GM06990 (cell line): ENCODE data around the gene LRRC9.
"Not testable (repeated sequence)": the region's sequence is repeated elsewhere in the genome, so short reads cannot be mapped to it uniquely, and the experiment has no call there.

Experiments used
- DNase-seq: peaks from one replicate; pipeline ENCODE4 v3.0.0-alpha.2; 2011; ENCODE audit not compliant: insufficient read length; ENCODE audit errors: extremely low read depth
- H3K27me3 ChIP-seq: replicated peaks from 2 replicates; pipeline ENCODE4 v1.6.0; 2011; ENCODE audit warnings: low read length; ENCODE audit not compliant: control insufficient read depth, insufficient read depth
- H3K36me3 ChIP-seq: 2 replicates; pipeline ENCODE4 v1.5.1; 2011; ENCODE audit warnings: low read length; ENCODE audit not compliant: control insufficient read depth, insufficient read depth
- H3K4me3 ChIP-seq: replicated peaks from 2 replicates; pipeline ENCODE4 v1.5.1; 2011; ENCODE audit warnings: low read depth, mild to moderate bottlenecking, control low read depth, low read length
- TF ChIP-seq, protein P1 (sequence below): IDR thresholded peaks from 2 replicates; pipeline ENCODE4 v1.5.1; 2011; ENCODE audit warnings: low read length, control low read depth, mild to moderate bottlenecking, inconsistent platforms; ENCODE audit not compliant: insufficient read depth, poor library complexity, severe bottlenecking

LRRC9 gene

GRCh38 chr14:60008042-60008441 lies 88.1 kb downstream of the LRRC9 start:
- TF ChIP-seq, protein P1, sequence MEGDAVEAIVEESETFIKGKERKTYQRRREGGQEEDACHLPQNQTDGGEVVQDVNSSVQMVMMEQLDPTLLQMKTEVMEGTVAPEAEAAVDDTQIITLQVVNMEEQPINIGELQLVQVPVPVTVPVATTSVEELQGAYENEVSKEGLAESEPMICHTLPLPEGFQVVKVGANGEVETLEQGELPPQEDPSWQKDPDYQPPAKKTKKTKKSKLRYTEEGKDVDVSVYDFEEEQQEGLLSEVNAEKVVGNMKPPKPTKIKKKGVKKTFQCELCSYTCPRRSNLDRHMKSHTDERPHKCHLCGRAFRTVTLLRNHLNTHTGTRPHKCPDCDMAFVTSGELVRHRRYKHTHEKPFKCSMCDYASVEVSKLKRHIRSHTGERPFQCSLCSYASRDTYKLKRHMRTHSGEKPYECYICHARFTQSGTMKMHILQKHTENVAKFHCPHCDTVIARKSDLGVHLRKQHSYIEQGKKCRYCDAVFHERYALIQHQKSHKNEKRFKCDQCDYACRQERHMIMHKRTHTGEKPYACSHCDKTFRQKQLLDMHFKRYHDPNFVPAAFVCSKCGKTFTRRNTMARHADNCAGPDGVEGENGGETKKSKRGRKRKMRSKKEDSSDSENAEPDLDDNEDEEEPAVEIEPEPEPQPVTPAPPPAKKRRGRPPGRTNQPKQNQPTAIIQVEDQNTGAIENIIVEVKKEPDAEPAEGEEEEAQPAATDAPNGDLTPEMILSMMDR, result no peak
- no peaks in the 10 kb centered on the region for H3K27me3 ChIP-seq
- no peaks in the 10 kb centered on the region for H3K36me3 ChIP-seq
- no peak for DNase-seq
- H3K4me3 ChIP-seq, result no peak overlapping the region

GRCh38 chr14:60010263-60010662 lies 90.3 kb downstream of the LRRC9 start:
- H3K4me3 ChIP-seq, H3K36me3 ChIP-seq, H3K27me3 ChIP-seq, DNase-seq: not testable (repeated sequence)

DNA sequence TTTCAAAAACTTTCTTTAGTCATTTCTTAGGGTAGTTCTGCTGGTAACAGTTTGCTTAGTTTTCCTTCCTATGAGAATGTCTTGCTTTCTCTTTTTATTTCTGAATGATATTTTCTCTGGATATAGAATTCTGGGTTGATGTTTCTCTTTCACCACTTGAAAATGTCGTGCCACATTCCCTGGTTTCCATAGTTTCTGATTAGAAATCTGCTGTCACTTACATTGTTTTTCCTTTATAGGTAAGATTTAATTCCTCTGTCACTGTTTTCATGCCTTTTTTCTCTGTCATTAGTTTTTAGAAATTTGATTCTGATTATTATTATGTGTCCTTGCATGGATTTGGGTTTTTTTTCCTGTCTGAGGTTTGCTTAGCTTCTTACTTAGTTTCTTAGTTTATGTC lies 94.5 kb downstream of the LRRC9 start:
- H3K4me3 ChIP-seq, result no peak overlapping the region
- no peak for DNase-seq
- no peaks in the 10 kb centered on the region for H3K36me3 ChIP-seq
- TF ChIP-seq, protein P1, result no peak
- H3K27me3 ChIP-seq, result no peaks in the 10 kb centered on the region

GRCh38 chr14:60021619-60022018 lies 101.7 kb downstream of the LRRC9 start:
- TF ChIP-seq, protein P1, result no peak
- Histone ChIP-seq H3K4me3 (no peak overlapping the region), H3K36me3 (no peaks in the 10 kb centered on the region), H3K27me3 (no peaks in the 10 kb centered on the region)
- DNase-seq, result no peak

DNA sequence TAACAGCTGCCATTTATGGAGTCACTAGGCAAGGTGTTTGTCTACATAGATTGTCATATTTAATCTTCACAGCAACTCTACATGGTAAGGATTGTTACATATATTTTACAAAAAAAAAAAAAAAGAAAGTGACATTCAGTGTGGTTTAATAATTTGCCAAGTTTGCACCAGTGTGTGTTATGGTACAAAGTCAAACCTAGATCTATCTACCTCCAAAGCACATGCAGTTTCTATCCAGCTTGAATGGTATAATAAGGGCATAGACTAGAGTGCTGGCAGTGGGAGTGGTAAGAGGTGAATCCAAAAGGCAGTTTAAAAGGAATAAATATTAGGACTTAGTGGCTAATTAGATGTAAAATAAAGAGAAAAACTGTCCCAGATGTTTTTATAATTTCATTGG lies 105.6 kb downstream of the LRRC9 start:
- H3K27me3 ChIP-seq, result no peaks in the 10 kb centered on the region
- no peaks in the 10 kb centered on the region for H3K36me3 ChIP-seq
- H3K4me3 ChIP-seq, result no peak overlapping the region
- TF ChIP-seq, protein P1, result no peak
- DNase-seq, result no peak

- Histone ChIP-seq H3K27me3 (no peaks in the 10 kb centered on the region), H3K4me3 (no peak overlapping the region), H3K36me3 (no peaks in the 10 kb centered on the region)
- TF ChIP-seq, protein P1, result no peak
- DNase-seq, result no peak
These were observed 115.2 kb downstream of the LRRC9 start for GRCh38 chr14:60035177-60035576.

DNA sequence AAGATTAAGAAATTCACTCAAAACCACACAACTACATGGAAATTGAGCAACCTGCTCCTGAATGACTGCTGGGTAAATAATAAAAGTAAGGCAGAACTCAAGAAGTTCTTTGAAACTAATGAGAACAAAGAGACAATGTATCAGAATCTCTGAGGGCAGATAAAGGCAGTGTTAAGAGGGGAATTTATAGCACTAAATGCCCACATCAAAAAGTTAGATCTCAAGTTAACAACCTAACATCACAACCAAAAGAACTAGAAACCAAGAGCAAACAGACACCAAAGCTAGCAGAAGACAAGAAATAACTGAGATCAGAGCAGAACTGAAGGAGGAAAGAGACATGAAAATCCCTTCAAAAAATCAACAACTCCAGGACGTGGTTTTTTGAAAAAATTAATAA lies 128.0 kb downstream of the LRRC9 start:
- not testable (repeated sequence) for H3K27me3 ChIP-seq, DNase-seq, H3K4me3 ChIP-seq, H3K36me3 ChIP-seq
